WTC11 (cell line): Measurements from ENCODE around the gene ARPC1A. TPM values are rescaled to one million over a fixed set of nuclear protein-coding genes. Genes with fewer than 3 reads are reported as not detected.

Source experiments
- ATAC-seq: fragments of 200-7000 bp; cut with Tn5 transposase; 2 replicates; pipeline ENCODE4 v1.10.0; 2021; ENCODE audit warnings: mild to moderate bottlenecking, moderate library complexity
- CTCF ChIA-PET: fragments of 300-600 bp; sonication (Branson Sonifier 250); formaldehyde crosslinking; loops from one replicate; lab custom pipeline; 2021; ENCODE audit warnings: antibody characterized with exemption; lab: Charles Lee
- POLR2A ChIA-PET: fragments of 350-600 bp; sonication (Branson Sonifier 250); formaldehyde crosslinking; loops from one replicate; lab custom pipeline; 2021; ENCODE audit warnings: antibody characterized with exemption; lab: Charles Lee
- DNase-seq: peaks from one replicate; pipeline ENCODE4 v3.0.0; 2021; ENCODE audit warnings: low spot score
- H3K27ac Mint-ChIP-seq: 2 replicates; pipeline ENCODE4 v1.8.0; 2021; ENCODE audit warnings: mixed read lengths
- H3K27me3 Mint-ChIP-seq: 2 replicates; pipeline ENCODE4 v1.8.0; 2021; ENCODE audit warnings: low read depth, mild to moderate bottlenecking, moderate library complexity, mixed read lengths
- H3K36me3 Mint-ChIP-seq: 2 replicates; pipeline ENCODE4 v1.8.0; 2021; ENCODE audit warnings: mixed read lengths
- H3K4me1 Mint-ChIP-seq: 2 replicates; pipeline ENCODE4 v1.8.0; 2022; ENCODE audit warnings: mixed read lengths
- H3K4me3 Mint-ChIP-seq: 2 replicates; pipeline ENCODE4 v1.8.0; 2021; ENCODE audit warnings: mild to moderate bottlenecking, moderate library complexity, mixed read lengths
- H3K9me3 Mint-ChIP-seq: 2 replicates; pipeline ENCODE4 v1.8.0; 2021; ENCODE audit warnings: mixed read lengths
- CREM ChIP-seq: sonication (generic); formaldehyde crosslinking; IDR thresholded peaks from 2 replicates; pipeline ENCODE4 v1.8.1; 2022; ENCODE audit warnings: mild to moderate bottlenecking, missing genetic modification reagents, moderate library complexity
- ELF4 ChIP-seq: sonication (generic); formaldehyde crosslinking; IDR thresholded peaks from 2 replicates; pipeline ENCODE4 v1.8.1; 2022; ENCODE audit warnings: low read depth, mild to moderate bottlenecking, moderate library complexity, missing genetic modification reagents
- FOXK1 ChIP-seq: sonication (generic); formaldehyde crosslinking; IDR thresholded peaks from 2 replicates; pipeline ENCODE4 v1.8.0; 2022; ENCODE audit warnings: mild to moderate bottlenecking, moderate library complexity, missing genetic modification reagents
- JAZF1 ChIP-seq: fragments of 250-450 bp; sonication (Bioruptor Pico); IDR thresholded peaks from 2 replicates; pipeline ENCODE4 v1.9.0; 2021; ENCODE audit warnings: moderate library complexity, mild to moderate bottlenecking, inconsistent platforms
- NFYB ChIP-seq: sonication (generic); formaldehyde crosslinking; conservative IDR thresholded peaks from 2 replicates; pipeline ENCODE4 v1.8.0; 2022; ENCODE audit warnings: low read depth, missing genetic modification reagents
- NR1H2 ChIP-seq: sonication (generic); formaldehyde crosslinking; IDR thresholded peaks from 2 replicates; pipeline ENCODE4 v1.9.0; 2021; ENCODE audit warnings: mild to moderate bottlenecking, moderate library complexity, missing genetic modification reagents
- OVOL2 ChIP-seq: fragments of 250-450 bp; sonication (Bioruptor Pico); IDR thresholded peaks from 2 replicates; pipeline ENCODE4 v1.9.0; 2021; ENCODE audit warnings: mild to moderate bottlenecking, borderline replicate concordance
- TP53 ChIP-seq: sonication (generic); formaldehyde crosslinking; IDR thresholded peaks from 2 replicates; pipeline ENCODE4 v1.8.1; 2023; ENCODE audit warnings: mild to moderate bottlenecking, missing genetic modification reagents
- ZNF671 ChIP-seq: fragments of 250-450 bp; sonication (Bioruptor Pico); IDR thresholded peaks from 2 replicates; pipeline ENCODE4 v1.8.0; 2021; ENCODE audit warnings: mild to moderate bottlenecking
- total RNA-seq: library from RNA; stranded (reverse); gene quantifications from 3 replicates; pipeline ENCODE4 v1.2.3, GENCODE V29; 2021
- TF ChIP-seq, protein P1 (sequence below): fragments of 250-450 bp; sonication (Bioruptor Pico); IDR thresholded peaks from 2 replicates; pipeline ENCODE4 v1.8.0; 2021; ENCODE audit warnings: mild to moderate bottlenecking
- TF ChIP-seq, protein P2 (sequence below): fragments of 250-450 bp; sonication (Bioruptor Pico); IDR thresholded peaks from 2 replicates; pipeline ENCODE4 v1.9.0; 2021; ENCODE audit warnings: mild to moderate bottlenecking
- TF ChIP-seq, protein P3 (sequence below): sonication (generic); formaldehyde crosslinking; IDR thresholded peaks from 2 replicates; pipeline ENCODE4 v1.8.1; 2022; ENCODE audit warnings: low read depth, missing genetic modification reagents, borderline replicate concordance
- TF ChIP-seq, protein P4 (sequence below): sonication (generic); formaldehyde crosslinking; IDR thresholded peaks from 2 replicates; pipeline ENCODE4 v1.8.0; 2022; ENCODE audit warnings: missing genetic modification reagents
- TF ChIP-seq, protein P5 (sequence below): sonication (generic); formaldehyde crosslinking; IDR thresholded peaks from 2 replicates; pipeline ENCODE4 v1.8.1; 2022; ENCODE audit warnings: missing genetic modification reagents, borderline replicate concordance
- TF ChIP-seq, protein P6 (sequence below): sonication (generic); formaldehyde crosslinking; IDR thresholded peaks from 2 replicates; pipeline ENCODE4 v1.8.1; 2023; ENCODE audit warnings: mild to moderate bottlenecking, missing genetic modification reagents

The ARPC1A gene
- total RNA-seq, 1 experiment from 2014 or later: 149 TPM

DNA sequence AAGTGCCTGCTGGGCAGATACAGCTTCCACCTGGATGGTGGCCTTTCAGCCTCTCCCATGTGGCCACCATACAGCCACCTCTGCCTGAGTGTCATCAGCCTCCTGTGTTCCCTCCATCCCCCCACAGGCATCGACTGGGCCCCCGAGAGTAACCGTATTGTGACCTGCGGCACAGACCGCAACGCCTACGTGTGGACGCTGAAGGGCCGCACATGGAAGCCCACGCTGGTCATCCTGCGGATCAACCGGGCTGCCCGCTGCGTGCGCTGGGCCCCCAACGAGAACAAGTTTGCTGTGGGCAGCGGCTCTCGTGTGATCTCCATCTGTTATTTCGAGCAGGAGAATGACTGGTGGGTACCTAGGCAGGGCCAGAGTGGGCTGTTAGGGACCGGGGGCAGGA, 62.2 kb downstream of the ARPC1A start:
- Mint-ChIP-seq H3K36me3 (peaks cover 17% of the 10 kb centered on the region), H3K27me3 (no peaks in the 10 kb centered on the region), H3K27ac (no peak overlapping the region), H3K4me3 (no peak overlapping the region), H3K9me3 (no peaks in the 10 kb centered on the region), H3K4me1 (peaks cover 3% of the 10 kb centered on the region; the same call in 1 of the 2 replicates)
- ChIA-PET POLR2A (no interaction called here), CTCF (interaction anchor here (1.2 kb wide), 1 partner anchor 28 kb away, joined by 3 read pairs; no protein-coding TSS in a partner anchor)
- TF ChIP-seq, protein P1, sequence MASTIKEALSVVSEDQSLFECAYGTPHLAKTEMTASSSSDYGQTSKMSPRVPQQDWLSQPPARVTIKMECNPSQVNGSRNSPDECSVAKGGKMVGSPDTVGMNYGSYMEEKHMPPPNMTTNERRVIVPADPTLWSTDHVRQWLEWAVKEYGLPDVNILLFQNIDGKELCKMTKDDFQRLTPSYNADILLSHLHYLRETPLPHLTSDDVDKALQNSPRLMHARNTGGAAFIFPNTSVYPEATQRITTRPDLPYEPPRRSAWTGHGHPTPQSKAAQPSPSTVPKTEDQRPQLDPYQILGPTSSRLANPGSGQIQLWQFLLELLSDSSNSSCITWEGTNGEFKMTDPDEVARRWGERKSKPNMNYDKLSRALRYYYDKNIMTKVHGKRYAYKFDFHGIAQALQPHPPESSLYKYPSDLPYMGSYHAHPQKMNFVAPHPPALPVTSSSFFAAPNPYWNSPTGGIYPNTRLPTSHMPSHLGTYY (CRISPR knock-in tag): no peak
- TF ChIP-seq, protein P2, sequence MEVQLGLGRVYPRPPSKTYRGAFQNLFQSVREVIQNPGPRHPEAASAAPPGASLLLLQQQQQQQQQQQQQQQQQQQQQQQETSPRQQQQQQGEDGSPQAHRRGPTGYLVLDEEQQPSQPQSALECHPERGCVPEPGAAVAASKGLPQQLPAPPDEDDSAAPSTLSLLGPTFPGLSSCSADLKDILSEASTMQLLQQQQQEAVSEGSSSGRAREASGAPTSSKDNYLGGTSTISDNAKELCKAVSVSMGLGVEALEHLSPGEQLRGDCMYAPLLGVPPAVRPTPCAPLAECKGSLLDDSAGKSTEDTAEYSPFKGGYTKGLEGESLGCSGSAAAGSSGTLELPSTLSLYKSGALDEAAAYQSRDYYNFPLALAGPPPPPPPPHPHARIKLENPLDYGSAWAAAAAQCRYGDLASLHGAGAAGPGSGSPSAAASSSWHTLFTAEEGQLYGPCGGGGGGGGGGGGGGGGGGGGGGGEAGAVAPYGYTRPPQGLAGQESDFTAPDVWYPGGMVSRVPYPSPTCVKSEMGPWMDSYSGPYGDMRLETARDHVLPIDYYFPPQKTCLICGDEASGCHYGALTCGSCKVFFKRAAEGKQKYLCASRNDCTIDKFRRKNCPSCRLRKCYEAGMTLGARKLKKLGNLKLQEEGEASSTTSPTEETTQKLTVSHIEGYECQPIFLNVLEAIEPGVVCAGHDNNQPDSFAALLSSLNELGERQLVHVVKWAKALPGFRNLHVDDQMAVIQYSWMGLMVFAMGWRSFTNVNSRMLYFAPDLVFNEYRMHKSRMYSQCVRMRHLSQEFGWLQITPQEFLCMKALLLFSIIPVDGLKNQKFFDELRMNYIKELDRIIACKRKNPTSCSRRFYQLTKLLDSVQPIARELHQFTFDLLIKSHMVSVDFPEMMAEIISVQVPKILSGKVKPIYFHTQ: no peak
- no peak for TF ChIP-seq OVOL2
- TF ChIP-seq ZNF671 (CRISPR knock-in tag): no peak
- TF ChIP-seq ELF4: no peak
- TF ChIP-seq, protein P3, sequence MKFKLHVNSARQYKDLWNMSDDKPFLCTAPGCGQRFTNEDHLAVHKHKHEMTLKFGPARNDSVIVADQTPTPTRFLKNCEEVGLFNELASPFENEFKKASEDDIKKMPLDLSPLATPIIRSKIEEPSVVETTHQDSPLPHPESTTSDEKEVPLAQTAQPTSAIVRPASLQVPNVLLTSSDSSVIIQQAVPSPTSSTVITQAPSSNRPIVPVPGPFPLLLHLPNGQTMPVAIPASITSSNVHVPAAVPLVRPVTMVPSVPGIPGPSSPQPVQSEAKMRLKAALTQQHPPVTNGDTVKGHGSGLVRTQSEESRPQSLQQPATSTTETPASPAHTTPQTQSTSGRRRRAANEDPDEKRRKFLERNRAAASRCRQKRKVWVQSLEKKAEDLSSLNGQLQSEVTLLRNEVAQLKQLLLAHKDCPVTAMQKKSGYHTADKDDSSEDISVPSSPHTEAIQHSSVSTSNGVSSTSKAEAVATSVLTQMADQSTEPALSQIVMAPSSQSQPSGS (CRISPR knock-in tag): no peak
- no peak for TF ChIP-seq JAZF1 (CRISPR knock-in tag)
- TF ChIP-seq, protein P4, sequence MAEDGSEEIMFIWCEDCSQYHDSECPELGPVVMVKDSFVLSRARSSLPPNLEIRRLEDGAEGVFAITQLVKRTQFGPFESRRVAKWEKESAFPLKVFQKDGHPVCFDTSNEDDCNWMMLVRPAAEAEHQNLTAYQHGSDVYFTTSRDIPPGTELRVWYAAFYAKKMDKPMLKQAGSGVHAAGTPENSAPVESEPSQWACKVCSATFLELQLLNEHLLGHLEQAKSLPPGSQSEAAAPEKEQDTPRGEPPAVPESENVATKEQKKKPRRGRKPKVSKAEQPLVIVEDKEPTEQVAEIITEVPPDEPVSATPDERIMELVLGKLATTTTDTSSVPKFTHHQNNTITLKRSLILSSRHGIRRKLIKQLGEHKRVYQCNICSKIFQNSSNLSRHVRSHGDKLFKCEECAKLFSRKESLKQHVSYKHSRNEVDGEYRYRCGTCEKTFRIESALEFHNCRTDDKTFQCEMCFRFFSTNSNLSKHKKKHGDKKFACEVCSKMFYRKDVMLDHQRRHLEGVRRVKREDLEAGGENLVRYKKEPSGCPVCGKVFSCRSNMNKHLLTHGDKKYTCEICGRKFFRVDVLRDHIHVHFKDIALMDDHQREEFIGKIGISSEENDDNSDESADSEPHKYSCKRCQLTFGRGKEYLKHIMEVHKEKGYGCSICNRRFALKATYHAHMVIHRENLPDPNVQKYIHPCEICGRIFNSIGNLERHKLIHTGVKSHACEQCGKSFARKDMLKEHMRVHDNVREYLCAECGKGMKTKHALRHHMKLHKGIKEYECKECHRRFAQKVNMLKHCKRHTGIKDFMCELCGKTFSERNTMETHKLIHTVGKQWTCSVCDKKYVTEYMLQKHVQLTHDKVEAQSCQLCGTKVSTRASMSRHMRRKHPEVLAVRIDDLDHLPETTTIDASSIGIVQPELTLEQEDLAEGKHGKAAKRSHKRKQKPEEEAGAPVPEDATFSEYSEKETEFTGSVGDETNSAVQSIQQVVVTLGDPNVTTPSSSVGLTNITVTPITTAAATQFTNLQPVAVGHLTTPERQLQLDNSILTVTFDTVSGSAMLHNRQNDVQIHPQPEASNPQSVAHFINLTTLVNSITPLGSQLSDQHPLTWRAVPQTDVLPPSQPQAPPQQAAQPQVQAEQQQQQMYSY: no peak
- TF ChIP-seq, protein P5, sequence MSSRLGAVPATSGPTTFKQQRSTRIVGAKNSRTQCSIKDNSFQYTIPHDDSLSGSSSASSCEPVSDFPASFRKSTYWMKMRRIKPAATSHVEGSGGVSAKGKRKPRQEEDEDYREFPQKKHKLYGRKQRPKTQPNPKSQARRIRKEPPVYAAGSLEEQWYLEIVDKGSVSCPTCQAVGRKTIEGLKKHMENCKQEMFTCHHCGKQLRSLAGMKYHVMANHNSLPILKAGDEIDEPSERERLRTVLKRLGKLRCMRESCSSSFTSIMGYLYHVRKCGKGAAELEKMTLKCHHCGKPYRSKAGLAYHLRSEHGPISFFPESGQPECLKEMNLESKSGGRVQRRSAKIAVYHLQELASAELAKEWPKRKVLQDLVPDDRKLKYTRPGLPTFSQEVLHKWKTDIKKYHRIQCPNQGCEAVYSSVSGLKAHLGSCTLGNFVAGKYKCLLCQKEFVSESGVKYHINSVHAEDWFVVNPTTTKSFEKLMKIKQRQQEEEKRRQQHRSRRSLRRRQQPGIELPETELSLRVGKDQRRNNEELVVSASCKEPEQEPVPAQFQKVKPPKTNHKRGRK (CRISPR knock-in tag): no peak
- TF ChIP-seq TP53 (CRISPR knock-in tag): no peak
- TF ChIP-seq FOXK1 (CRISPR knock-in tag): no peak
- no peak for TF ChIP-seq NFYB (CRISPR knock-in tag)
- no peak for TF ChIP-seq CREM (CRISPR knock-in tag)
- TF ChIP-seq NR1H2 (CRISPR knock-in tag): no peak
- TF ChIP-seq, protein P6, sequence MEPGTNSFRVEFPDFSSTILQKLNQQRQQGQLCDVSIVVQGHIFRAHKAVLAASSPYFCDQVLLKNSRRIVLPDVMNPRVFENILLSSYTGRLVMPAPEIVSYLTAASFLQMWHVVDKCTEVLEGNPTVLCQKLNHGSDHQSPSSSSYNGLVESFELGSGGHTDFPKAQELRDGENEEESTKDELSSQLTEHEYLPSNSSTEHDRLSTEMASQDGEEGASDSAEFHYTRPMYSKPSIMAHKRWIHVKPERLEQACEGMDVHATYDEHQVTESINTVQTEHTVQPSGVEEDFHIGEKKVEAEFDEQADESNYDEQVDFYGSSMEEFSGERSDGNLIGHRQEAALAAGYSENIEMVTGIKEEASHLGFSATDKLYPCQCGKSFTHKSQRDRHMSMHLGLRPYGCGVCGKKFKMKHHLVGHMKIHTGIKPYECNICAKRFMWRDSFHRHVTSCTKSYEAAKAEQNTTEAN (CRISPR knock-in tag): no peak
- DNase-seq (no peak), ATAC-seq (no peak)
